Mesenchymal stem cell (in vitro differentiated cells and primary cell): ENCODE data around the gene SIRPB2.

ENCODE experiments used
- DNase-seq: peaks from one replicate; pipeline ENCODE4 v3.0.0-alpha.2; 2013
- H2AFZ ChIP-seq: one replicate; pipeline ENCODE4 v1.6.1; 2013; ENCODE audit warnings: low read depth, mild to moderate bottlenecking, control low read depth, inconsistent platforms, low read length, moderate library complexity
- H2AK5ac ChIP-seq: 2 replicates; pipeline ENCODE4 v1.6.1; 2013; ENCODE audit warnings: low read length, moderate library complexity, mild to moderate bottlenecking, inconsistent platforms; ENCODE audit not compliant: severe bottlenecking
- H2BK120ac ChIP-seq: one replicate; pipeline ENCODE4 v1.6.1; 2013; ENCODE audit warnings: low read depth, mild to moderate bottlenecking, inconsistent platforms, low read length, moderate library complexity
- H2BK12ac ChIP-seq, 2 experiments: one replicate each; pipeline ENCODE4 v1.6.1; 2013; ENCODE audit warnings: inconsistent platforms in 2 of 2, low read length in 2 of 2, mild to moderate bottlenecking in 2 of 2, moderate library complexity in 2 of 2, control low read depth in 1 of 2
- H2BK15ac ChIP-seq: one replicate; pipeline ENCODE4 v1.6.1; 2013; ENCODE audit warnings: mild to moderate bottlenecking, low read depth, inconsistent platforms; ENCODE audit not compliant: poor library complexity, severe bottlenecking
- H2BK5ac ChIP-seq: 2 replicates; pipeline ENCODE4 v1.6.1; 2013; ENCODE audit warnings: low read depth, mild to moderate bottlenecking, low read length, control low read depth, inconsistent platforms; ENCODE audit not compliant: poor library complexity, severe bottlenecking
- H3K14ac ChIP-seq, 2 experiments: one replicate each; pipeline ENCODE4 v1.6.1; 2013; ENCODE audit warnings: inconsistent platforms in 2 of 2, low read length in 2 of 2, control low read depth in 1 of 2, mild to moderate bottlenecking in 1 of 2, moderate library complexity in 1 of 2
- H3K18ac ChIP-seq, 2 experiments: one replicate each; pipeline ENCODE4 v1.6.1; 2013; ENCODE audit warnings: inconsistent platforms in 2 of 2, low read length in 2 of 2, control low read depth in 1 of 2, low read depth in 1 of 2, mild to moderate bottlenecking in 1 of 2
- H3K23ac ChIP-seq, 2 experiments: one replicate each; pipeline ENCODE4 v1.6.1; 2013; ENCODE audit warnings: inconsistent platforms in 2 of 2, low read length in 2 of 2, mild to moderate bottlenecking in 2 of 2, moderate library complexity in 2 of 2, control low read depth in 1 of 2
- H3K27ac ChIP-seq: 2 replicates; pipeline ENCODE4 v1.5.1; 2013; ENCODE audit warnings: mild to moderate bottlenecking, moderate library complexity, low read length, control low read depth, inconsistent platforms; ENCODE audit not compliant: poor library complexity, severe bottlenecking
- H3K27me3 ChIP-seq, 2 experiments: 2 replicates each; pipeline versions ENCODE4 v1.6.1 to v1.7.0; 2013; ENCODE audit warnings: low read length in 2 of 2, mild to moderate bottlenecking in 2 of 2, moderate library complexity in 2 of 2, control low read depth in 1 of 2, inconsistent platforms in 1 of 2; ENCODE audit not compliant: control insufficient read depth in 1 of 2, insufficient read depth in 1 of 2
- H3K36me3 ChIP-seq, 2 experiments: 2 replicates each; pipeline versions ENCODE4 v1.6.1 to v1.7.0; 2013; ENCODE audit warnings: low read length in 2 of 2, control low read depth in 1 of 2, inconsistent platforms in 1 of 2, low read depth in 1 of 2, mild to moderate bottlenecking in 1 of 2; ENCODE audit not compliant: insufficient read depth in 2 of 2, control insufficient read depth in 1 of 2
- H3K4ac ChIP-seq, 2 experiments: one replicate each; pipeline ENCODE4 v1.6.1; 2013; ENCODE audit warnings: inconsistent platforms in 2 of 2, low read length in 2 of 2, mild to moderate bottlenecking in 2 of 2, moderate library complexity in 2 of 2, control low read depth in 1 of 2, low read depth in 1 of 2
- H3K4me1 ChIP-seq: 2 replicates; pipeline ENCODE4 v1.6.1; 2013; ENCODE audit warnings: low read depth, low read length, control low read depth; ENCODE audit not compliant: control insufficient read depth, insufficient read depth
- H3K4me2 ChIP-seq: 2 replicates; pipeline ENCODE4 v1.6.1; 2013; ENCODE audit warnings: low read length, mild to moderate bottlenecking, inconsistent platforms; ENCODE audit not compliant: poor library complexity, severe bottlenecking
- H3K4me3 ChIP-seq, 2 experiments: 2 replicates each; pipeline versions ENCODE4 v1.5.1 to v1.7.0; 2013; ENCODE audit warnings: low read length in 2 of 2, mild to moderate bottlenecking in 2 of 2, control low read depth in 1 of 2, low read depth in 1 of 2; ENCODE audit not compliant: insufficient read depth in 1 of 2
- H3K79me1 ChIP-seq: replicated peaks from 2 replicates; pipeline ENCODE4 v1.6.1; 2013; ENCODE audit warnings: mild to moderate bottlenecking, control low read depth, low read length, inconsistent platforms; ENCODE audit not compliant: poor library complexity, severe bottlenecking
- H3K9ac ChIP-seq: 2 replicates; pipeline ENCODE4 v1.7.0; 2013; ENCODE audit warnings: mild to moderate bottlenecking, low read length, moderate library complexity
- H3K9me3 ChIP-seq: 2 replicates; pipeline ENCODE4 v1.7.0; 2013; ENCODE audit warnings: mild to moderate bottlenecking, low read length; ENCODE audit not compliant: control insufficient read depth
- H4K8ac ChIP-seq: one replicate; pipeline ENCODE4 v1.6.1; 2013; ENCODE audit warnings: inconsistent platforms, mild to moderate bottlenecking, low read length, moderate library complexity
- H4K91ac ChIP-seq: one replicate; pipeline ENCODE4 v1.6.1; 2013; ENCODE audit warnings: mild to moderate bottlenecking, low read length, inconsistent platforms
- WGBS: methylation state at CpG from one replicate; pipeline ENCODE4 v1.1.7; 2013; ENCODE audit warnings: mixed read lengths; 5-methylcytosine and 5-hydroxymethylcytosine counted together

Gene SIRPB2

DNA sequence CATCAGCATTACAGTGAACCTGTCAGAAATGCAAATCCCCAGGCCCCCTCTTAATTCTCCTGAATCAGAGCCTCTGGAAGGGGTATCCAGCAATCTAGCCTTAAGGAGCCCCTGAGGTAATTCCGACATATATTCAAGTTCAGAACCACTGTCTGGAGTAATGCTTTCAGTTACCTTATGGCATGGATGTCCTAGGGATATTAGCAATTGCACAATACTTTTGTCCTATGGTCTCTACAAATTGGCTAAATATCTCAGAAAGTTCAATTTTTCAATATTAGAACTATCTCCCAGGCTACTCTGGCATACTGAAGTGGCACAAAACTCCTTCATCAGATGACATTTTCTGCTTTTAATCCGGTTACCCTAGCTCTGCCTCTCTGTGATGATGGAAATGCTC is 30.9 kb downstream of the SIRPB2 start:
- no peak overlapping the region for H2BK15ac ChIP-seq
- no peak overlapping the region for H3K14ac ChIP-seq
- DNase-seq = no peak
- peaks cover 26% of the 10 kb centered on the region for H3K79me1 ChIP-seq
- no peak overlapping the region for H3K4me3 ChIP-seq
- no peaks in the 10 kb centered on the region for H3K27me3 ChIP-seq
- H3K9ac ChIP-seq = no peak overlapping the region
- H3K23ac ChIP-seq = no peak overlapping the region
- H3K4me2 ChIP-seq = no peak overlapping the region
- WGBS = 100% methylated on average over 2 of the region's 2 CpGs
- no peak overlapping the region for H3K4ac ChIP-seq
- no peak overlapping the region for H4K91ac ChIP-seq
- no peaks in the 10 kb centered on the region for H3K9me3 ChIP-seq
- no peak overlapping the region for H4K8ac ChIP-seq
- no peak overlapping the region for H2BK12ac ChIP-seq
- no peak overlapping the region for H2BK5ac ChIP-seq
- peaks cover 20 to 96% of the 10 kb centered on the region in 2 experiments for H3K36me3 ChIP-seq
- no peak overlapping the region for H3K27ac ChIP-seq
- no peak overlapping the region for H2AK5ac ChIP-seq
- H3K4me1 ChIP-seq = peaks cover 16% of the 10 kb centered on the region
- no peak overlapping the region for H3K18ac ChIP-seq
- H2BK120ac ChIP-seq = no peak overlapping the region
- no peak overlapping the region for H2AFZ ChIP-seq

DNA sequence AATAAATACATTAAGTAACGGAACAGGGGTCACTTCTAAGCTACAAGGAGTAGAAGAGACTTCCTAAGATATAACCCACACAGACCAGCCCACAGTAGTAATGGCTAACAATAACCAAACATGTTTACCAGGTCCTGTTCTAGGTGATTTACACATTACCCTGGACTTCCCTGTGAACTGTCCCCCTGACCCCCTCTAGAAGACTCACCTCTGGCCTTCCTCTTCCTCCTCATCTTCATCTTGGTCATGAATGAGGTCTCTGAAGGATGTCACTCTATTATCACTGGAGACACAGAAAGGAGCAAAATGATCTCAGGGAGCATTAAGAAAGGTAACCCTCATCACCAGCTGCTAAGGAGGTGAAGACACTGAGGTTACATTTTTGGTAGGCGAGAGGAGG is 33.2 kb downstream of the SIRPB2 start:
- Histone ChIP-seq H3K79me1 (peaks cover 33% of the 10 kb centered on the region), H3K36me3 (peaks cover 33 to 96% of the 10 kb centered on the region in 2 experiments), H3K9me3 (peaks cover 3% of the 10 kb centered on the region), H3K9ac (no peak overlapping the region), H3K4me3 (no peak overlapping the region), H2AFZ (no peak overlapping the region), H3K4me1 (peaks cover 12% of the 10 kb centered on the region), H2BK120ac (no peak overlapping the region), H4K91ac (no peak overlapping the region), H3K14ac (no peak overlapping the region), H3K4ac (no peak overlapping the region), H3K4me2 (no peak overlapping the region), H3K27me3 (no peaks in the 10 kb centered on the region), H2BK12ac (no peak overlapping the region), H2BK15ac (no peak overlapping the region), H2BK5ac (no peak overlapping the region), H4K8ac (no peak overlapping the region), H2AK5ac (no peak overlapping the region), H3K27ac (peak overlapping the region; percentile 75), H3K18ac (no peak overlapping the region), H3K23ac (no peak overlapping the region)
- 97% methylated on average over 1 of the region's 2 CpGs for WGBS
- DNase-seq = no peak

DNA sequence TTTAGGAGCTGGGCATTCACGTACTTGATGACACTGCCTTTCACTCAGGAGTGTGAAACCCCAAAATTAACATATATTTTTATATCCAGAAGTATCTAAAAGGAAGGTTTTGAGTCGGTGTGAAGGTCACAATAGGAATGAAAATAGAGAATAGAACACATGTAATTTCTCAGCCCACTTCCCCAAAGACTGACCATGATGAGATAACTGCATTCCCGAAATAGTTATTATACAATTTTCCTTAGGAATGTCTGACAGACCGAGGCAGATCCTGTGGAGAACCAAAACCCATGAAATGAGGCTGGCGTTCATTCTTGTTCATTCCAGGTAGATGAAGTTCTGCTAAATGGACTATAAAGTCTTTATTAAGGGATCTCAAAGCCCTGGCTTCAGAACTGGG is 34.9 kb downstream of the SIRPB2 start:
- Histone ChIP-seq H3K9me3 (peaks cover 20% of the 10 kb centered on the region), H4K8ac (no peak overlapping the region), H3K4me2 (peak overlapping the region; percentile 36), H2BK5ac (peak overlapping the region; percentile 66), H3K36me3 (peaks cover 49 to 99% of the 10 kb centered on the region in 2 experiments), H2BK120ac (no peak overlapping the region), H3K27me3 (no peaks in the 10 kb centered on the region), H3K4me3 (no peak overlapping the region), H2BK15ac (no peak overlapping the region), H3K18ac (no peak overlapping the region), H3K79me1 (peaks cover 37% of the 10 kb centered on the region), H4K91ac (no peak overlapping the region), H3K4me1 (peaks cover 9% of the 10 kb centered on the region), H3K23ac (no peak overlapping the region), H3K9ac (no peak overlapping the region), H2AK5ac (peak overlapping the region; percentile 86), H2AFZ (no peak overlapping the region), H2BK12ac (no peak overlapping the region), H3K14ac (no peak overlapping the region), H3K4ac (no peak overlapping the region), H3K27ac (peak overlapping the region; percentile 97)
- 68% methylated on average over 3 of the region's 5 CpGs for WGBS
- no peak for DNase-seq

DNA sequence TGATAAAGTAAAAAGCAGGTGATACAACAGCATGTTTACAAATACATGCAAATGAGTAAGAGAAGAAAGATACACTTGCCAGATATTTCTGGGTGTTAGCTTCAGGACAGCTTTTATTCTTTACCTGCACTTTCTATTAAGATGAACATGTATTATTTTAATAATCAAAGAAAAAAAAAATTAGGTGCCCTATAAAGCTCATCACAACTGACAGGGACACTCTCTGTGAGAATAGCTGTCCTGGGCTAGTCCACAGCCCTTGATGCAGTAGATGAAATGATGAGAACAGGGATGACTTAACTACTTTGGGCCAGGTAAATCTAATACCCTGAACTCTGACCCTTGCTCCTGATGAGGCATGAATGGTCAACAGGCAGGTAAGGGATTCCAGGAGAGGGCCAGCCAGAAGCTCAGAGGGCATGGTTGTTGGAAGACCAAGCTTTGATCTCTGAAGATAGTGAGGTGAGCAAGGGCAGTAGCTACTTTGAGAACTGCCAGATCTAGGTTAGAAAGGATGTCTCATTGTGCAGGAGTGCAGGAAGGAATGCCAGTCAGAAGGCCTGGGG is 40.2 kb downstream of the SIRPB2 start:
- DNase-seq = no peak
- no peaks in the 10 kb centered on the region for H3K27me3 ChIP-seq

More for the DNA sequence above, 40.2 kb downstream of the SIRPB2 start:
- H3K9ac ChIP-seq = no peak overlapping the region
- no peak overlapping the region for H2BK15ac ChIP-seq
- no peak overlapping the region for H3K23ac ChIP-seq
- H3K79me1 ChIP-seq = peaks cover 48% of the 10 kb centered on the region
- peaks cover 70 to 100% of the 10 kb centered on the region in 2 experiments for H3K36me3 ChIP-seq
- no peak overlapping the region for H3K18ac ChIP-seq
- H3K9me3 ChIP-seq = peaks cover 32% of the 10 kb centered on the region
- no peak overlapping the region for H3K27ac ChIP-seq
- H3K4me1 ChIP-seq = peaks cover 8% of the 10 kb centered on the region
- no peak overlapping the region for H3K4ac ChIP-seq
- H4K8ac ChIP-seq = no peak overlapping the region
- no peak overlapping the region for H2BK120ac ChIP-seq
- peak overlapping the region in 1 of 2 experiments; percentile 42 for H3K4me3 ChIP-seq
- no peak overlapping the region for H3K14ac ChIP-seq
- no peak overlapping the region for H4K91ac ChIP-seq
- H2BK12ac ChIP-seq = no peak overlapping the region
- no peak overlapping the region for H3K4me2 ChIP-seq
- H2BK5ac ChIP-seq = no peak overlapping the region
- no peak overlapping the region for H2AFZ ChIP-seq
- H2AK5ac ChIP-seq = no peak overlapping the region
